ENCODE results near the gene ATP1A2. TPM values are rescaled to one million over a fixed set of nuclear protein-coding genes. Genes with fewer than 3 reads are reported as not detected.

The ATP1A2 gene
- total and polyA plus RNA-seq, 4 donors, result 1.1 to 7.9 (median 3.1) TPM

DNA sequence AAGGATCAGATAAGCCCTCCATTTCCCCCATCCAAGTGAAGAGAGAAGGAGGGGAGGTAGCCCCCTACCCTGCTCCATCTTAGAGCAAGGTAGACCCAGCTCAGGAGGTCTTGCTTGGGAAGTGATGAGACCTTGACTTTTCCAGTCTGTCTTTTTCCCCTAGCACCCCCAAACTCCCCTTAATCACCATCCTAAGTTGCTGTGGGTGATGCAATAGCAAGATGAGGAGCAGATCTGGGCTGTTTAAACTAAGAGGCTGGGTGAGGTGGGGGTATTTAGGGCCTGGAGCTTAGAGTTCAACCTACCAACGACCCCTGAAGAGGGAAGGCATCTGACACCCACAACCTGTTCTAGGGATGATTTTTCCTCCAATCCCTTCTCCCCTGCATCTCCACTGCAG lies 1.7 kb downstream of the ATP1A2 start:
- H3K4me3 ChIP-seq, result no peak overlapping the region
- 25 to 27% methylated on average over 1 of the region's 1 CpG for WGBS, 2 donors
- no peaks in the 10 kb centered on the region for H3K9me3 ChIP-seq (ENCODE audit: control insufficient read depth in 4 of 4, insufficient read depth in 3 of 4, low read length in 3 of 4)
- peaks cover 0 to 43% (median 12%) of the 10 kb centered on the region in 5 donors for H3K4me1 ChIP-seq (ENCODE audit: control insufficient read depth in 5 of 5, insufficient read depth in 5 of 5, low read length in 5 of 5)
- no peak overlapping the region for H3K9ac ChIP-seq (ENCODE audit: insufficient read depth in 1 of 2, low read length in 2 of 2)
- DNase-seq (peak in 1 of 3 donors; percentile 35), ATAC-seq (ENCODE audit: insufficient read depth, low FRiP score) (no peak)
- H3K27me3 ChIP-seq (ENCODE audit: control insufficient read depth in 3 of 3, insufficient read depth in 3 of 3, low read length in 2 of 3), result peaks cover 0 to 2% (median 0%) of the 10 kb centered on the region in 3 donors
- no peaks in the 10 kb centered on the region for H3K36me3 ChIP-seq (ENCODE audit: control insufficient read depth in 4 of 4, insufficient read depth in 4 of 4, low read length in 4 of 4)
- TF ChIP-seq CTCF (IDR thresholded peaks at IDR 0.05; ENCODE audit: control extremely low read depth, extremely low read depth), result no peak
- H3K27ac ChIP-seq (ENCODE audit: low read depth in 1 of 2, low read length in 1 of 2), result peak overlapping the region in 1 of 2 donors; percentile 38

- ATAC-seq (ENCODE audit: insufficient read depth, low FRiP score) (no peak), DNase-seq (peak; percentile 86 to 96 (median 92))
- H3K4me1 ChIP-seq (ENCODE audit: control insufficient read depth in 5 of 5, insufficient read depth in 5 of 5, low read length in 5 of 5), result peaks cover 0 to 43% (median 12%) of the 10 kb centered on the region in 5 donors
- H3K36me3 ChIP-seq (ENCODE audit: control insufficient read depth in 4 of 4, insufficient read depth in 4 of 4, low read length in 4 of 4), result no peaks in the 10 kb centered on the region
- no peak overlapping the region for H3K4me3 ChIP-seq
- no peak for TF ChIP-seq CTCF (IDR thresholded peaks at IDR 0.05; ENCODE audit: control extremely low read depth, extremely low read depth)
- no peaks in the 10 kb centered on the region for H3K9me3 ChIP-seq (ENCODE audit: control insufficient read depth in 4 of 4, insufficient read depth in 3 of 4, low read length in 3 of 4)
- peaks cover 0 to 2% (median 0%) of the 10 kb centered on the region in 3 donors for H3K27me3 ChIP-seq (ENCODE audit: control insufficient read depth in 3 of 3, insufficient read depth in 3 of 3, low read length in 2 of 3)
- H3K9ac ChIP-seq (ENCODE audit: insufficient read depth in 1 of 2, low read length in 2 of 2), result no peak overlapping the region
- 34 to 62% methylated on average over 8 of the region's 8 CpGs for WGBS, 2 donors
- peak overlapping the region in 1 of 2 donors; percentile 38 for H3K27ac ChIP-seq (ENCODE audit: low read depth in 1 of 2, low read length in 1 of 2)
These were observed 2.2 kb downstream of the ATP1A2 start for GRCh38 chr1:160117709-160118183.

- H3K27ac ChIP-seq (ENCODE audit: low read depth in 1 of 2, low read length in 1 of 2), result no peak overlapping the region
- TF ChIP-seq CTCF (IDR thresholded peaks at IDR 0.05; ENCODE audit: control extremely low read depth, extremely low read depth), result no peak
- H3K4me1 ChIP-seq (ENCODE audit: control insufficient read depth in 5 of 5, insufficient read depth in 5 of 5, low read length in 5 of 5), result peaks cover 0 to 43% (median 12%) of the 10 kb centered on the region in 5 donors
- no peak overlapping the region for H3K9ac ChIP-seq (ENCODE audit: insufficient read depth in 1 of 2, low read length in 2 of 2)
- H3K4me3 ChIP-seq, result no peak overlapping the region
- H3K36me3 ChIP-seq (ENCODE audit: control insufficient read depth in 4 of 4, insufficient read depth in 4 of 4, low read length in 4 of 4), result no peaks in the 10 kb centered on the region
- no peaks in the 10 kb centered on the region for H3K9me3 ChIP-seq (ENCODE audit: control insufficient read depth in 4 of 4, insufficient read depth in 3 of 4, low read length in 3 of 4)
- 94 to 96% methylated on average over 3 of the region's 3 CpGs for WGBS, 2 donors
- no peak for ATAC-seq (ENCODE audit: insufficient read depth, low FRiP score)
- DNase-seq, result no peak
- H3K27me3 ChIP-seq (ENCODE audit: control insufficient read depth in 3 of 3, insufficient read depth in 3 of 3, low read length in 2 of 3), result peaks cover 0 to 2% (median 0%) of the 10 kb centered on the region in 3 donors
These were observed 3.4 kb downstream of the ATP1A2 start for GRCh38 chr1:160118928-160119327.

DNA sequence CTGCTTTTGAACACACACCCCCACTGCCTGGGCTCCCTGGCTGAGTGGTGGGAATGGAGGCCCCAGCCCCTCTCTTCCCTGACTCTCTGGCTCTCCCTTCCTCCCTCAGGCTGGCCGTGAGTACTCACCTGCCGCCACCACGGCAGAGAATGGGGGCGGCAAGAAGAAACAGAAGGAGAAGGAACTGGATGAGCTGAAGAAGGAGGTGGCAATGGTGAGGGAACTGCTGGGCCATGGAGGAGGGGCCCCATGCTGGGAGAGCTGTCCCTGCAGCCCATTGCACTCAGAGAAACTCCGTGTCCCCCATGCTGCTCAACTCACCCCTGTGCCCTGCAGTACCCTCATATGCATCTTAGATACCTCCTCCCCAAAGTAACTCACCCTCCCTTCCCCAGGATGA lies 5.2 kb downstream of the ATP1A2 start:
- Histone ChIP-seq H3K27me3 (ENCODE audit: control insufficient read depth in 3 of 3, insufficient read depth in 3 of 3, low read length in 2 of 3) (no peaks in the 10 kb centered on the region), H3K4me3 (no peak overlapping the region), H3K4me1 (ENCODE audit: control insufficient read depth in 5 of 5, insufficient read depth in 5 of 5, low read length in 5 of 5) (peaks cover 6 to 27% (median 12%) of the 10 kb centered on the region in 5 donors), H3K9ac (ENCODE audit: insufficient read depth in 1 of 2, low read length in 2 of 2) (no peak overlapping the region), H3K9me3 (ENCODE audit: control insufficient read depth in 4 of 4, insufficient read depth in 3 of 4, low read length in 3 of 4) (no peaks in the 10 kb centered on the region), H3K36me3 (ENCODE audit: control insufficient read depth in 4 of 4, insufficient read depth in 4 of 4, low read length in 4 of 4) (no peaks in the 10 kb centered on the region), H3K27ac (ENCODE audit: low read depth in 1 of 2, low read length in 1 of 2) (no peak overlapping the region)
- no peak for DNase-seq
- TF ChIP-seq CTCF (IDR thresholded peaks at IDR 0.05; ENCODE audit: control extremely low read depth, extremely low read depth), result no peak
- no peak for ATAC-seq (ENCODE audit: insufficient read depth, low FRiP score)
- 89 to 92% methylated on average over 5 of the region's 5 CpGs for WGBS, 2 donors

Measured in lung (tissue), 12 donors.